Fibroblast of the aortic adventitia (primary cell): ENCODE data around the gene TNFRSF19. TPM values are rescaled to one million over a fixed set of nuclear protein-coding genes. Genes with fewer than 3 reads are reported as not detected.
A peak's percentile ranks its signal among the peaks of the same experiment; 100 is the strongest.

Experiments
- DNase-seq: peaks from one replicate; pipeline ENCODE4 v3.0.0-alpha.2; 2010; ENCODE audit warnings: low read depth
- H3K4me3 ChIP-seq: 2 replicates; pipeline ENCODE4 v1.5.1; 2011; ENCODE audit warnings: low read depth, mild to moderate bottlenecking, control low read depth, low read length, moderate library complexity
- CTCF ChIP-seq: IDR thresholded peaks from 2 replicates; pipeline ENCODE4 v1.5.1; 2011; ENCODE audit warnings: mild to moderate bottlenecking, low read length, control low read depth, inconsistent platforms; ENCODE audit not compliant: insufficient read depth
- total RNA-seq: library from RNA; depleted of rRNA; stranded (reverse); fragments of >200 nt; gene quantifications from 2 replicates; pipeline ENCODE4 v1.2.3, GENCODE V29; 2012; ENCODE audit warnings: low replicate concordance

TNFRSF19 gene
- total RNA-seq, 1 donor: 7.3 TPM

GRCh38 chr13:23610966-23611491 is 40.8 kb downstream of the TNFRSF19 start:
- no peak overlapping the region for H3K4me3 ChIP-seq
- DNase-seq: peak; percentile 74
- no peak for TF ChIP-seq CTCF

- TF ChIP-seq CTCF: no peak
- DNase-seq: no peak
- H3K4me3 ChIP-seq: no peak overlapping the region
Observed at GRCh38 chr13:23612182-23612581, 42.0 kb downstream of the TNFRSF19 start.

- no peak for DNase-seq
- no peak for TF ChIP-seq CTCF
- no peak overlapping the region for H3K4me3 ChIP-seq
Observed at GRCh38 chr13:23612731-23613130, 42.5 kb downstream of the TNFRSF19 start.

GRCh38 chr13:23613596-23613995 is 43.4 kb downstream of the TNFRSF19 start:
- TF ChIP-seq CTCF: no peak
- no peak overlapping the region for H3K4me3 ChIP-seq
- no peak for DNase-seq

GRCh38 chr13:23615395-23616081 is 45.3 kb downstream of the TNFRSF19 start:
- DNase-seq: no peak
- H3K4me3 ChIP-seq: no peak overlapping the region
- no peak for TF ChIP-seq CTCF

GRCh38 chr13:23616228-23616627 is 46.0 kb downstream of the TNFRSF19 start:
- no peak overlapping the region for H3K4me3 ChIP-seq
- DNase-seq: no peak
- no peak for TF ChIP-seq CTCF
